Measurements from ENCODE around the gene LAMA1.

- no peak for TF ChIP-seq CTCF (IDR thresholded peaks at IDR 0.05)
- TF ChIP-seq POLR2A (IDR thresholded peaks at IDR 0.05), result no peak
- no peak for TF ChIP-seq POLR2AphosphoS5 (IDR thresholded peaks at IDR 0.05)
- TF ChIP-seq EP300 (IDR thresholded peaks at IDR 0.05), result no peak
Measured at GRCh38 chr18:7094427-7094826, 23.2 kb downstream of the LAMA1 start.
